ENCODE measurements around the gene LGALS7. TPM values are rescaled to one million over a fixed set of nuclear protein-coding genes. Genes with fewer than 3 reads are reported as not detected.
A peak's percentile ranks its signal among the peaks of the same experiment; 100 is the strongest.
"Not testable (repeated sequence)": the region's sequence is repeated elsewhere in the genome, so short reads cannot be mapped to it uniquely, and the experiment has no call there.

LGALS7 gene
- total RNA-seq = not detected

- DNase-seq (ENCODE audit: low spot score) (no peak), ATAC-seq (no peak)
Measured at GRCh38 chr19:38773469-38774177, at the start of gene LGALS7. LGALS7 (minus strand) TSS chr19:38773517; CDS start chr19:38773492, 25 bp downstream.

DNA sequence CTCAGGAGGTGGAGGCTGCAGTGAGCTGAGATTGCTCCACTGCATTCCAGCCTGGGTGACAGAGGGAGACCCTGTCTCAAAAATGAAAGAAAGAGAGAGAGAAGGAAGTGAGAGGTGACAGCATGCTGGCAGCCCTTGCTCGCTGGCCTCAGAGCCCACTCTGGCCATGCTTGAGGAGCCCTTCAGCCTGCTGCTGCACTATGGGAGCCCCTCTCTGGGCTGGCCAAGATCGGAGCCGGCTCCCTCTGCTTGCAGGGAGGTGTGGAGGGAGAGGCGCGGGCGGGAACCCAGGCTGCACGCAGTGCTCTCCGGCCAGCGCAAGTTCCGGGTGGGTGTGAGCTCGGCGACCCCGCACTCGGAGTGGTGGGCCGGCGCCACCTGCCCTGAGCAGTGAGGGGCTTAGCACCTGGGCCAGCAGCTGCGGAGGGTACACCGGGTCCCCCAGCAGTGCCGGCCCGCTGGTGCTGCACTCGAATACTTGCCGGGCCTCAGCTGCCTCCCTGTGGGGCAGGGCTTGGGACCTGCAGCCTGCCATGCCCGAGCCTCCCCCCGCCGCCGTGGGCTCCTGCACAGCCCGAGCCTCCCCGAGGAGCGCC is 48.0 kb upstream of the LGALS7 start:
- not testable (repeated sequence) for DNase-seq (ENCODE audit: low spot score); ATAC-seq

GRCh38 chr19:38819231-38819920 is 46.1 kb upstream of the LGALS7 start:
- ATAC-seq (peak; percentile 43), DNase-seq (ENCODE audit: low spot score) (no peak)

DNA sequence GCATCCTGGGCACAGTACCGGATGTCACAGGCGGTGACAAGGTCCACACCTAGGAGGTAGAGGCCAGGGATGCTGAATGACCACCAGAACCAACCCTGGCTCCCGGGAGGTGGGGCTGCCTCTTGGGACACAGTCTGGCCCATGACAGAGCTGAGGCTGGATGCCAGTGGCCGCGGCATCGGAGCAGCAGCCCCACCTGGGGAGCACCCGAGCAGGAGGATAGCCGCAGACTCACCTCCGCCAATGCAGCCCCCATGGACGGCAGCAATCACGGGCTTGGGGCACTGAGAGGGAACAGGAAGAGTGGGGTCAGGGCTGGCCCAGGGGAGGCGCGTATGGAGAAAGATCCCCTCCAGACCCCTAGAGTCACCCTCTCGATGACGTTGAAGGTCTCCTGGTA is 43.8 kb upstream of the LGALS7 start:
- ATAC-seq = no peak
- no peak for DNase-seq (ENCODE audit: low spot score)

GRCh38 chr19:38816131-38816750 is 42.9 kb upstream of the LGALS7 start:
- no peak for DNase-seq (ENCODE audit: low spot score)
- ATAC-seq = no peak

GRCh38 chr19:38815059-38816001 is 42.0 kb upstream of the LGALS7 start:
- DNase-seq (ENCODE audit: low spot score) (no peak), ATAC-seq (no peak)

GRCh38 chr19:38813932-38814331 is 40.6 kb upstream of the LGALS7 start:
- ATAC-seq; DNase-seq (ENCODE audit: low spot score): not testable (repeated sequence)

- DNase-seq (ENCODE audit: low spot score) (no peak), ATAC-seq (no peak)
Measured at GRCh38 chr19:38813323-38813722, 40.0 kb upstream of the LGALS7 start.

GRCh38 chr19:38812841-38813320 is 39.6 kb upstream of the LGALS7 start, which contains the start of gene LGALS4:
LGALS4 (minus strand) TSS chr19:38812945; CDS start chr19:38812886, 59 bp downstream.
- DNase-seq (ENCODE audit: low spot score) (peak; percentile 94), ATAC-seq (peak; percentile 92)

DNA sequence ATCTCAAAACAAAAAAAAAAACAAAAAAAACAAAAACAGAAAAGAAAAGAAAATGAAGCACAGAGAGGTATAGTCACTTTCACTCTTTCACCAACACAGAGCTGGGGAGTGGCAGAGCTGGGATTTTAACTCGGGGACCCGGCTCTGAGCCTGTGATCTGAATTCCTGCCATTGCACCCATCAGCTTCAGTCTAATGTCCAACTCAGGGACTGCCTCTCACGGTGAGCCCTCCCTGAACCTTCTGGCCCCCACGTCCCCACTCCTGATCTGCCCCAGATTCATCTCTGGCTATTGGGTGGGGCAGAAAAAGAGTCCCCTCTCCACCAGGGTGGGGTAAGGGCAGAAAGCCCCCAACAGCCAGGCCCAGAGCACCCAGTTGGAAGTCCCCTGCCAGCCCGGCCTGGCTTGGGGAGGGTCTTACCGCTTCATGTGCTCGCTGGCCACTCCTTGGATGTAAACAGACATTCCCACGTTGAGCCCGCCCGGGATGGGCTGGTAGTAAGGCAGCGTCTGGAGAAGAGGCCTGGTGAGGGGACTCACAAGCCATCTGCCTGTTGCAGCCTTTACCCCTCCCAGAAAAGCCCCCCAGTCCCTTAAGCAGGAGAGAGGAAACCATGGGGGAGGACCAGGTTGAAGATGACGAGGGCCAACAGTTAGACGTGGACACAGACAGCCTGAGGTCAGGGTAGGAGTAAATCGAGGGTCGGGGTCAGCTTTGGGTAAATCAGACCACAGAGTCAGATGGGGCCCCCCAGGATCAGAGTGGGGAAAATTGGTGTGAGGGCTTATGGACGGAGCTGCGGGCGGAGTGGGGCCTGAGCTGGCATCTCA is 38.9 kb upstream of the LGALS7 start:
- DNase-seq (ENCODE audit: low spot score) (no peak), ATAC-seq (peak; percentile 18)

- no peak for DNase-seq (ENCODE audit: low spot score)
- no peak for ATAC-seq
Measured at GRCh38 chr19:38809592-38810252, 36.4 kb upstream of the LGALS7 start.

- DNase-seq (ENCODE audit: low spot score) (no peak), ATAC-seq (no peak)
Measured at GRCh38 chr19:38808741-38809140, 35.4 kb upstream of the LGALS7 start.

DNA sequence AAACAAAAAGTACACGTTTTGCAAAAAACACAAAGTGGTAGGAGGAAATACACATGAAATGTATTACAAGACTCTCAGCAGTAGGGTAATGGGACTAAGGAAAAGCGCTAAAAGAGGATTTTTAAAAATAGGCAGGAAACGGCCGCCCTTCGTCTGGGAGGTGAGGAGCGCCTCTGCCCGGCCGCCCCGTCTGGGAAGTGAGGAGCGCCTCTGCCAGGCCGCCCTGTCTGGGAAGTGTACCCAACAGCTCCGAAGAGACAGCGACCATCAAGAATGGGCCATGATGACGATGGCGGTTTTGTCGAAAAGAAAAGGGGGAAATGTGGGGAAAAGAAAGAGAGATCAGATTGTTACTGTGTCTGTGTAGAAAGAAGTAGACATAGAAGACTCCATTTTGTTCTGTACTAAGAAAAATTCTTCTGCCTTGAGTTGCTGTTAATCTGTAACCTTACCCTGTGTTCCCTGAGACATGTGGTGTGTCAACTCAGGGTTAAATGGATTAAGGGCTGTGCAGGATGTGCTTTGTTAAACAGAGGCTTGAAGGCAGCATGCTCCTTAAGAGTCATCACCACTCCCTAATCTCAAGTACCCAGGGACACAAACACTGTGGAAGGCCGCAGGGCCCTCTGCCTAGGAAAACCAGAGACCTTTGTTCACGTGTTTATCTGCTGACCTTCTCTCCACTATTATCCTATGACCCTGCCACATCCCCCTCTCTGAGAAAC is 34.2 kb upstream of the LGALS7 start:
- not testable (repeated sequence) for ATAC-seq; DNase-seq (ENCODE audit: low spot score)

- ATAC-seq (no peak), DNase-seq (ENCODE audit: low spot score) (no peak)
Measured at GRCh38 chr19:38806371-38806770, 33.1 kb upstream of the LGALS7 start.

GRCh38 chr19:38805180-38805579 is 31.9 kb upstream of the LGALS7 start:
- ATAC-seq = no peak
- DNase-seq (ENCODE audit: low spot score) = no peak

DNA sequence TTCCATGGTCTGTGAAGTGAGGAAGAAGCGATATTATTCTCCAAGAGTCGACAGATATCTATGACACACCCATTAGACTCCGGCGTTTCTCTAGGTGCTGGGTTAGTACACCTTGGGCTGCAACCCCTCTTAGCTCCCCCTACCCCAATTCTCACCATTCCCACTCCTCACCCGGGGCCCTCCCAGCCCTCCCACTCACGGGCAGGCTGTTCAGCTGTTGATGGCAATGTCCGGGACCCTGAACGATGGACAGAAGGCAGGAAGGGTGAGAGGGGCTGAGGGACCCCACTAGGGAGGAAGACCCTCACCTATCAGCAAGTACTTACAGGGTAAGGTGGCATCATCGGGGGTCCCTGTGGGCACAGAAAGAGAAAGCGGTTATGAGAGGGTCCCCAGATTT is 30.2 kb upstream of the LGALS7 start:
- DNase-seq (ENCODE audit: low spot score) (no peak), ATAC-seq (no peak)

- DNase-seq (ENCODE audit: low spot score) = no peak
- ATAC-seq = no peak
Measured at GRCh38 chr19:38801359-38802095, 28.2 kb upstream of the LGALS7 start.

Measured in left lobe of liver (tissue), 2 donors.